Hepatocyte (in vitro differentiated cells): ENCODE data around the gene CTTN. TPM values are rescaled to one million over a fixed set of nuclear protein-coding genes. Genes with fewer than 3 reads are reported as not detected.

Source experiments
- DNase-seq: peaks from one replicate; pipeline ENCODE4 v3.0.0-alpha.2; 2016; ENCODE audit warnings: low spot score
- H2AFZ ChIP-seq: fragments of 200-600 bp; sonication (generic); 2 replicates; pipeline ENCODE4 v1.6.0; 2016; ENCODE audit warnings: antibody characterized with exemption, mild to moderate bottlenecking
- H3K27ac ChIP-seq: fragments of 200-600 bp; sonication (generic); 2 replicates; pipeline ENCODE4 v1.5.1; 2016; ENCODE audit warnings: mild to moderate bottlenecking
- H3K27me3 ChIP-seq: fragments of 200-600 bp; sonication (generic); 2 replicates; pipeline ENCODE4 v1.6.1; 2016
- H3K36me3 ChIP-seq: fragments of 200-600 bp; sonication (generic); replicated peaks from 2 replicates; pipeline ENCODE4 v1.5.1; 2016; ENCODE audit warnings: low read depth; ENCODE audit not compliant: insufficient read depth
- H3K4me1 ChIP-seq: fragments of 200-600 bp; sonication (generic); 2 replicates; pipeline ENCODE4 v1.5.1; 2016; ENCODE audit warnings: mild to moderate bottlenecking, moderate library complexity; ENCODE audit not compliant: insufficient read depth
- H3K4me2 ChIP-seq: fragments of 200-600 bp; sonication (generic); 2 replicates; pipeline ENCODE4 v1.6.0; 2016
- H3K4me3 ChIP-seq: fragments of 200-600 bp; sonication (generic); 2 replicates; pipeline ENCODE4 v1.5.1; 2016; ENCODE audit warnings: mild to moderate bottlenecking
- H3K79me2 ChIP-seq: fragments of 200-600 bp; sonication (generic); 2 replicates; pipeline ENCODE4 v1.6.0; 2017; ENCODE audit warnings: mild to moderate bottlenecking
- H3K9me2 ChIP-seq: fragments of 200-600 bp; sonication (generic); replicated peaks from 2 replicates; pipeline ENCODE4 v1.6.0; 2017; ENCODE audit warnings: mild to moderate bottlenecking; ENCODE audit not compliant: insufficient read depth
- H3K9me3 ChIP-seq: fragments of 200-600 bp; sonication (generic); 2 replicates; pipeline ENCODE4 v1.5.1; 2016; ENCODE audit warnings: low read depth, mild to moderate bottlenecking
- H4K20me1 ChIP-seq: fragments of 200-600 bp; sonication (generic); 2 replicates; pipeline ENCODE4 v1.6.0; 2016; ENCODE audit warnings: mild to moderate bottlenecking; ENCODE audit not compliant: insufficient read depth, poor library complexity, severe bottlenecking
- EZH2 ChIP-seq: fragments of 200-600 bp; sonication (generic); IDR thresholded peaks from 2 replicates; pipeline ENCODE4 v1.6.1; 2016; ENCODE audit warnings: antibody characterized with exemption, mild to moderate bottlenecking, borderline replicate concordance
- EZH2phosphoT487 ChIP-seq: fragments of 200-600 bp; sonication (generic); IDR thresholded peaks from one replicate; pipeline ENCODE4 v1.6.1; 2018; ENCODE audit warnings: antibody characterized with exemption, mild to moderate bottlenecking, low read depth, moderate library complexity; ENCODE audit not compliant: unreplicated experiment, severe bottlenecking
- WGBS: methylation state at CpG from one replicate; pipeline ENCODE4 v1.1.6; 2016; ENCODE audit warnings: low lambda C conversion rate; ENCODE audit errors: missing lambda C conversion rate; 5-methylcytosine and 5-hydroxymethylcytosine counted together
- polyA plus RNA-seq: library from polyadenylated mRNA; unstranded; fragments of >200 nt; fragmentation: Nextera tagmentation; extraction: Ambion mirVana; gene quantifications from 2 replicates; pipeline ENCODE4 v1.2.1, GENCODE V29; 2016
- total RNA-seq: library from RNA; depleted of rRNA; stranded (reverse); fragments of >200 nt; gene quantifications from 2 replicates; pipeline ENCODE4 v1.2.3, GENCODE V29; 2014
- TF ChIP-seq, protein P1 (sequence below): fragments of 200-600 bp; sonication (generic); IDR thresholded peaks from 2 replicates; pipeline ENCODE4 v1.5.1; 2016; ENCODE audit warnings: antibody characterized with exemption, mild to moderate bottlenecking; ENCODE audit not compliant: poor library complexity

The CTTN gene
- total and polyA plus RNA-seq, 2 experiments from 2014 or later = 154 to 207 TPM

DNA sequence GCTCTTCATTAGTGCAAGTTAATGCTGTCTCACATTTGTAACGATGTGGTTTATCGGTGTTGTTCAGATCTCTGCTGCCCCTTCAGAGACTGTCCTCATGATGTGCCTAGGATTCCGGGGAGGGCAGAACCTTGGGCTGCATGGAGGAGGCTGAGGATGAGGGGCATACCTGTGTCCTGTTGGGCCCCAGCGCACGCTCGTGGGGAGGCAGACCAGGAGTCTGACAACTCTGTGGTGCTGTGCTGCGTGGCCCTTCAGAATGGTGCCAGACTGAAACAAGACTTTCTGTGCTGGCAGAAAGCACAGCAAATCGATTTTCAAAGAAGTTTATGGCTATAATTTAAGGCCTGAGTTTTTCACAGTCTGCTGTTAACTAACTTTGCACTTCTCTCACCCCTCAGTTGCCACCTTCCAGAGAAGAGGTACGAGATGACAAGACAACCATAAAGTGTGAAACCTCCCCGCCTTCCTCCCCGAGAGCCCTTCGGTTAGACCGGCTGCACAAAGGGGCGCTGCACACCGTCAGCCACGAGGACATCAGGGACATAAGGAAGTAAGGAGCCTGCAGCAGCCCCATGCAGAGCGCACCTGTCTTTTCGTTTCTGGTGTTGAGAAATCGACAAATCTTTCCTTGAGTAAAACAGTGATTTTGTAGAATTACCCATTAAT is 44.3 kb upstream of the CTTN start:
- Histone ChIP-seq H3K4me2 (no peak overlapping the region), H3K79me2 (no peaks in the 10 kb centered on the region), H2AFZ (no peak overlapping the region), H3K27me3 (no peaks in the 10 kb centered on the region), H3K36me3 (no peaks in the 10 kb centered on the region), H3K27ac (no peak overlapping the region), H3K9me2 (no peaks in the 10 kb centered on the region), H3K4me1 (no peaks in the 10 kb centered on the region), H3K9me3 (no peaks in the 10 kb centered on the region), H3K4me3 (no peak overlapping the region), H4K20me1 (no peaks in the 10 kb centered on the region)
- TF ChIP-seq, protein P1, sequence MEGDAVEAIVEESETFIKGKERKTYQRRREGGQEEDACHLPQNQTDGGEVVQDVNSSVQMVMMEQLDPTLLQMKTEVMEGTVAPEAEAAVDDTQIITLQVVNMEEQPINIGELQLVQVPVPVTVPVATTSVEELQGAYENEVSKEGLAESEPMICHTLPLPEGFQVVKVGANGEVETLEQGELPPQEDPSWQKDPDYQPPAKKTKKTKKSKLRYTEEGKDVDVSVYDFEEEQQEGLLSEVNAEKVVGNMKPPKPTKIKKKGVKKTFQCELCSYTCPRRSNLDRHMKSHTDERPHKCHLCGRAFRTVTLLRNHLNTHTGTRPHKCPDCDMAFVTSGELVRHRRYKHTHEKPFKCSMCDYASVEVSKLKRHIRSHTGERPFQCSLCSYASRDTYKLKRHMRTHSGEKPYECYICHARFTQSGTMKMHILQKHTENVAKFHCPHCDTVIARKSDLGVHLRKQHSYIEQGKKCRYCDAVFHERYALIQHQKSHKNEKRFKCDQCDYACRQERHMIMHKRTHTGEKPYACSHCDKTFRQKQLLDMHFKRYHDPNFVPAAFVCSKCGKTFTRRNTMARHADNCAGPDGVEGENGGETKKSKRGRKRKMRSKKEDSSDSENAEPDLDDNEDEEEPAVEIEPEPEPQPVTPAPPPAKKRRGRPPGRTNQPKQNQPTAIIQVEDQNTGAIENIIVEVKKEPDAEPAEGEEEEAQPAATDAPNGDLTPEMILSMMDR = no peak
- TF ChIP-seq EZH2 = no peak
- no peak for TF ChIP-seq EZH2phosphoT487
- no peak for DNase-seq
- 96% methylated on average over 19 of the region's 19 CpGs for WGBS

DNA sequence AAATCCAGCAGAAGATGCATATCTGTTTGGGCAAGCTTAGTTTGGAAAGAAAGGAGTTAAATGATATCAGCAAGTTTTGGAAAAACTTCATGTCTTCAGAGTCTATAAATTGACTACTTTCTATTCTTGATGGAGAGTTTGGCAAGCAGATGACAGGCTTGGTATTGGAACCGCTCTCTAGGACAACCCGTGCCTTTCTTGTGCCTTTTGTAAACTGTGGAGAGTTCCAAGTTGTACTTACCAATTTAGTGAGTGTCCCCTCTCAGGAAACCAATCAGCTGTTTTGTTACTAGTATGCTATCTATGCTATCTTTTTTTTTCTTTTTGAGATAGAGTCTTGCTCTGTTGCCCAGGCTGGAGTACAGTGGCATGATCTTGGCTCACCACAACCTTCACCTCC is 43.7 kb upstream of the CTTN start:
- no peak overlapping the region for H3K4me2 ChIP-seq
- no peak overlapping the region for H3K4me3 ChIP-seq
- no peaks in the 10 kb centered on the region for H3K27me3 ChIP-seq
- no peak overlapping the region for H2AFZ ChIP-seq
- DNase-seq = no peak
- no peaks in the 10 kb centered on the region for H3K79me2 ChIP-seq
- H3K27ac ChIP-seq = no peak overlapping the region
- no peaks in the 10 kb centered on the region for H3K9me3 ChIP-seq
- H4K20me1 ChIP-seq = no peaks in the 10 kb centered on the region
- WGBS = 100% methylated on average over 2 of the region's 2 CpGs
- TF ChIP-seq EZH2phosphoT487 (no peak), EZH2 (no peak)
- TF ChIP-seq, protein P1 = no peak
- no peaks in the 10 kb centered on the region for H3K36me3 ChIP-seq
- H3K4me1 ChIP-seq = no peaks in the 10 kb centered on the region
- no peaks in the 10 kb centered on the region for H3K9me2 ChIP-seq

DNA sequence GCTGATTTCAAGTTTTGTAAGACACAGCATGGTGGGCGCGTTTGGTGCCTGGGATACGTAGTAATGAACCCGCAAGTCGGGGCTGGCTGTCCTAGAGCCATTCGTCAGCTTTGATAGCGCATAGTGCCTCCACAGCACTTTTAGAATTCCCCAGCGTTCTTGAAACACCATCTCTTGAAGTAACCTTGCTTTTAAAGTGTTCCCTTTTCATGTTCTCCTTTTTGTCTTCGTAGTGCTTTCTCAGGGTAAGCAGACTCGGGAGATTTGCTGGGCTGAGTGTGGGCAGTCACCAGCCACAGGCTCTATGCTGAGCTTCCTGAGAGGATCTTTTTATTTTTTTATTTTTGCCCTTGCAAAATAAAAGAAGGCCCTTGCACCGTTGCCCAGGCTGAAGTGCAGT is 39.6 kb upstream of the CTTN start:
- DNase-seq = no peak
- Histone ChIP-seq H3K9me3 (no peaks in the 10 kb centered on the region), H3K9me2 (no peaks in the 10 kb centered on the region), H3K79me2 (no peaks in the 10 kb centered on the region), H3K27me3 (no peaks in the 10 kb centered on the region), H2AFZ (no peak overlapping the region), H3K4me2 (no peak overlapping the region), H3K4me1 (no peaks in the 10 kb centered on the region), H4K20me1 (no peaks in the 10 kb centered on the region), H3K27ac (no peak overlapping the region), H3K36me3 (no peaks in the 10 kb centered on the region), H3K4me3 (no peak overlapping the region)
- 95% methylated on average over 11 of the region's 11 CpGs for WGBS
- TF ChIP-seq EZH2 = no peak
- TF ChIP-seq, protein P1 = no peak
- TF ChIP-seq EZH2phosphoT487 = no peak
